Measurements from ENCODE around the gene AMPD3.
A peak's percentile ranks its signal among the peaks of the same experiment; 100 is the strongest.
"Not testable (repeated sequence)": the region's sequence is repeated elsewhere in the genome, so short reads cannot be mapped to it uniquely, and the experiment has no call there.

AMPD3 gene

GRCh38 chr11:10454878-10455631 lies at the start of gene AMPD3:
AMPD3 (plus strand) TSS chr11:10455264; CDS start chr11:10461520, 6,256 bp downstream.
- peak; percentile 91 for DNase-seq (ENCODE audit: low read depth)

GRCh38 chr11:10405865-10406592 lies 49.0 kb upstream of the AMPD3 start:
- peak; percentile 81 for DNase-seq (ENCODE audit: low read depth)

DNA sequence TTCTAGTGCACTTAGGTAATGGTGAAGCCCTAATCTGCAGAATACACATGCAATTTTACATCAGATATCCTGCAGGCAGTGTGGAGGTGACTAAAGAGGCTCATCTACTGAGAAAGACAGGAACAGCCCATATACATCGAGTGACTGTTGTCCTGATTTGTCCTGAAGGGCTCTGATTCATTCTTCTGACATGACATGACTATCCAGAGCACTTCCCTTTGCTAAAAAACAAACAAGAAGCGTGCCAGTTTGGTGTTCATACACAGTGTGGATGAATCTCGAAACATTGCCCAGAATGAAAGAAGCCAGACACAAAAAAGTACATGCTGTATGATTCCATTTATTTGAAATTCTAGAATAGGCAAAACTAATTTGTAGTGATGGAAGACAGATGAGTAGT lies 48.0 kb upstream of the AMPD3 start:
- DNase-seq (ENCODE audit: low read depth): peak; percentile 27

DNA sequence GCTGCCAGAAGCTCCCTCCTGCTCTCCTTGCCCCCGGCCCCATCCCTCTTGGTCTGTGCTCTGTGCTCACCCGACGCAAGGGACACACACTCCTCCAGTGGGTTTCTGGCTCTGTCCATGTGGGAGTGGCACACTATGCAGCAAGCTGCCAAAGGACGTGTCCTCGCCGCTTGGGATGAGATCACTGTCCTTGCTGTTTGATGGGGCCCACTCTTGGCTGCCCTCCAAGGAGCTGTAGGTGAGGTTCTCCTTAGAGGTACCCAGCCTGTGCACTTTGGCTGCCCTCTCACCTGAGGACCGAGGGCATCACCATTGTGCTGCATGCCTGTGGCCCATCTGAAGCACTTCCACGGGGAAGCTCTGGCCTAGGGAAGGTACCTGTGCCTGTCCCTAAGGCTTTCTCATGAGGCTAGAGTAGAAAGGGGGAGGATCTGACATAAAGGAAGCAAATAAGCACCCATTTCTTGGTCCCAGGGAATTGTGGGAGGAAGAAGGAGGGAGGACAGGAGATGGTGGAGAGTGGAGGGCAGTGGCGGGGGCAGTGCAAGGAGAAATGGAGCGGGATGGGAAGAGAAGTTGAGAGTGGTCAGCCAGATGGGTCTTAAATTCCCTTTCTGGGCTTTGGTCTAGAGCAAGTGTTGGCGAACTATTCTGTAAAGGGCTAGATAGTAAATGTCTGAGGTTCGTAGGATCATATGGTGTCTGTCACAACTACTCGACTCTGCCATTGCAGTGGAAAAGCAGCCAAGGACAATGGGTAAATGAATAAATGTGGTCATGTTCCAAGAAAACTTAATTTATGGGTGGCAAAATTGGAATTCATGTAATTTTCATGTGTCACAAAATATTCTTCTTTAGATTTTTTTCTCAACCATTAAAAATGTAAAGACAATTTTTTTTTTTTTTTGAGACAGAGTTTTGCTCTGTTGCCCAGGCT lies 47.0 kb upstream of the AMPD3 start:
- DNase-seq (ENCODE audit: low read depth): no peak

DNA sequence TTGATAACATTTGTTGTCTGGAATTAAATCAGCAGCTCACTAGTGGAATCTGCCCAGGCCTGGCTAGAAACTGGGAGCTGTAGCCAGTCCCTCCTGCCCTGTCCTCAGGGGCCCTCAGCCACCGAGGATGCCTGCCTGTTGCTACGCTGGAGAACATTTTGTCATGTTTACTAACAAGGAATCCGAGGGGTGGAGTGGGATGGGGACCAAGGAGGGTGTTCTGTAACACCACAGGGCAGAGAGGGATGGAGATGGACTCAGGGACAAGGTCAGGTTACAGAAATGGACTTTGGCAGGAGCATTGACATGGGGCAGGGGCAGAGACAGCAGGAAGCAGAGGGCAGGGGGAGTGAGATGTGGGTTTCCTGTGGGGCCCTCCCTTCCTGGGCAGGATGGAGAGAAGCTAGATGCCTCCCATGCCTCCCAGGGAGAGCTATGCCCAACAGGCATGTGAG lies 45.8 kb upstream of the AMPD3 start:
- DNase-seq (ENCODE audit: low read depth): no peak

GRCh38 chr11:10410106-10410843 lies 44.8 kb upstream of the AMPD3 start:
- DNase-seq (ENCODE audit: low read depth): no peak

- no peak for DNase-seq (ENCODE audit: low read depth)
Observed at GRCh38 chr11:10410844-10411200, 44.2 kb upstream of the AMPD3 start.

DNA sequence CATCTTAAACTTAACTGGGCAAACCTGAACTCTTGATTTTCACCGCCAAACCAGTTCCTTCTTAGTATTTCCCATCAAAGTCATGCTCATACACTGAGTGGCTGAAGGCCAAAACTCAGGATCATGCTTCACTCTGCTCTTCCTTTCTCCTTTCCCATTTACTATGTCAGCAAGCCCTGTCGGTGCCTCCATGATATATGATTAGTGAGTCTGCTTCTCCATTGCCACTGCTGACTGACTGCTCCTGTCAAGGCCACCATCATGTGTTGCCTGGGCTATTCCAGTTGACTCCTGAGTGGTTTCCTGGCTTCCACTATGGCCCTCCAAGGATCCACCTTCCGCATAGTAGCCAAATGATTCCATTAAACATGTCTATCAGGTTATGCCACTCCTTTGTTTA lies 42.8 kb upstream of the AMPD3 start:
- no peak for DNase-seq (ENCODE audit: low read depth)

DNA sequence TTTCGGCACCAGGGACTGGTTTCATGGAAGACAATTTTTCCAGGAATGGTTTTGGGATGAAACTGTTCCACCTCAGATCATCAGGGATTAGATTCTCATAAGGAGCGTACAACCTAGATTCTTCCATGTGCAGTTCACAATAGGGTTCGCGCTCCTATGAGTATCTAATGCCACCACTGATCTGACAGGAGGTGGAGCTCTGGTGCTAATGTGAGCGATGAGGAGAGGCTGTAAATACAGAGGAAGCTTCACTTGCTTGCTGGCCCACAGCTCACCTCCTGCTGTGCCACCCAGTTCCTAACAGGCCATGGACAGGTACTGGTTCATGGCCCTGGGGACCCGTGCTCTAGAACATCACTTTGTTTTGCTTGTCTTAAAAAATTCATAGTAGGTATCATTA lies 41.8 kb upstream of the AMPD3 start:
- no peak for DNase-seq (ENCODE audit: low read depth)

DNA sequence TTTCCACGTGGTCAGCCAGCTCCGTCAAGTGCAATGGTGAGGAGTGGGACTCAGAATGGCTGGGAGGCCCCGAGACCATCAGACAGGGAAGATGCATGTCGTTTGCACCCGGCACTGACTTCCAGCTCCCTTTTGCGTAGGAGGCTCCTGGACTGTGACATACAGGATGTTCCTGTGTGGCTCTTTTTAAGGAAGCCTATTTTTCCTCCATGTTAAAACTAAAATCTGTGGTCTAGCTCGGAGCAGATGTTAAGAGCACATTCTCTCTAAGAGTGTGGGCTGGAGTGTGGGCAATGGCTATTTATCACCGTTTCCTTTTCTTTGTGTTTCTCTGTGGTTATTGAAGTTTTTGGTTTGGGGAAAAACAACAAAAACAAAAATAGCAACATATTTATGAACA lies 40.9 kb upstream of the AMPD3 start:
- DNase-seq (ENCODE audit: low read depth): no peak

- no peak for DNase-seq (ENCODE audit: low read depth)
Observed at GRCh38 chr11:10414659-10415058, 40.4 kb upstream of the AMPD3 start.

- DNase-seq (ENCODE audit: low read depth): no peak
Observed at GRCh38 chr11:10415817-10416392, 39.2 kb upstream of the AMPD3 start.

DNA sequence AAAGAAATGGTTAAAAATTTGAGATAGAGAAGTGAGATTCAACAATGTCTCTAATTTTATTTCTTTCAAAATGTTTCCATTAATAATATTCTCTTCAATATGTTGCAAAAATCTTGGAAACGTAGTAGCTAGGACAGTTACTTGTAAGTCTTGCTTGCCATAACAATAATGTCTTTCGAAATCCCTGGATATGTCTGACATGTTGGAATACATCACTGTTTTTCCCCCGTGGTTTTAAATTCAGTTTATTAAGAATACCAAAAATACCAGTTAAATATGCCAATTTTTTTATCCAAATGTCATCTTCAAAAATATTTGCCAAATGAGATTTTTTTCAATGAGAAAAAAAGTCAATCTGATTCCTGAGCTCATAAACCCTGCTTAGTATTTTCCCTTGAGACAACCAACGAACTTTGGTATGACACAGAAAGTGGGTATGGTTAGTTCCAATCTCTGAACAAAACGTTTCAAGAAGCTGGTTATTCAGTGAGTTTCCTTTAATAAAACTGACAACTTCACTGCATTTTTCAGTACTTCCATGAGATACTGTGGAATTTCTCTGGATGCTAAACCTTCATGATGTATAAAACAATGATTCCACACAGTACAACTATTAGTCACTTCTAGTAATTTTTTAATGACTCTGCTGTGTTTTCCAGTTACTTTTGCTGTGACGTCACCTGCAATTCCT lies 36.7 kb upstream of the AMPD3 start:
- no peak for DNase-seq (ENCODE audit: low read depth)

DNA sequence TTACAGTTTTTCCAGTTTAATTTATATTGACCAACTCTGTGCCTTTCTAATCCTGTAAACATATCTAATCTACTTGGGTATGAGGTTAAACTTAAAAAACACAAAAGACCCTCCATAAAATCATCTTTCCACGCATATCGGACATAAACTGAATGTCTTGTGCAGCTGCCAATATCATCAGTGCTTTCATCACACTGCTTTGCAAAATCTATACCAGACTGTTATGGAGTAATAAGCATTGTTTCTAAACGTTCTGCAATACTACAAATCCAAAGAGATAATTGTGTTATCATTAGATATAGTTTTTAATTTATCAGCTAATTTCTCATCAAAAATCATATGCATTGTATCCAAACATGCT lies 36.1 kb upstream of the AMPD3 start:
- DNase-seq (ENCODE audit: low read depth): no peak

GRCh38 chr11:10426475-10426874 lies 28.6 kb upstream of the AMPD3 start:
- DNase-seq (ENCODE audit: low read depth): no peak

GRCh38 chr11:10428453-10428852 lies 26.6 kb upstream of the AMPD3 start:
- DNase-seq (ENCODE audit: low read depth): no peak

- no peak for DNase-seq (ENCODE audit: low read depth)
Observed at GRCh38 chr11:10429526-10429925, 25.5 kb upstream of the AMPD3 start.

DNA sequence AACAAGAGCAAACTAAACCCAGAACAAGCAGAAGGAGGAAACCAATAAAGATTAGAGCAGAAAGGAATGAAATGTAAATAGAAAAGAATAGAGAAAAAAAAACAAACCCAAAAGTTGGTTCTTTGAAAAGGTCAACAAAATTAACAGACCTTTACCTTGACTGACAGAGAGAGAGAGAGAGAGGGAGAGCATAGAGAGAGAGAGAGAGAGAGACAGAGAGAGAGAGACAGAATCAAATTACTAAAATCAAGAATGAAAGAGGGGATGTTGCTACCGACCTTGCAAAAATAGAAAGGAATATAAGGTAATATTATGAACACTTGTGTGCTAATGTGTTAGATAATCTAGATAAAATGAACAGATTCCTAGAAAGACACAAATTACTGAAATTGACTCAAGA lies 22.6 kb upstream of the AMPD3 start:
- no peak for DNase-seq (ENCODE audit: low read depth)

DNA sequence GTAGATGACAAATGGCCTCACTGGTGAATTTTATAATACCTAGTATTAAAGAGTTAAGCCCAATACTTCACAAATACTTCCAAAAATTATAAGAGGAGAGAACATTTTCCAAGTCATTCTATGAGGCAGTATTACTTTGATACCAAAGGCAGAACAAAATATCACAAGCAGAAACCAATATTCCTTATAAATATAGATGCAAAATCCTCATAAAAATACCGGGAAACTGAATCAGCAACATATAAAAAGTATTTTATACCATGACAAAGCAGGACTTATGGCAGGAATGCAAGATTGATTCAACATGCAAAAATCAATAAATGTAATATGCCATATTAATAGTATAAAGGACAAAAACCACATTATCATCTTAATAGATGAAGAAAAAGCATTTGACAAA lies 22.1 kb upstream of the AMPD3 start:
- no peak for DNase-seq (ENCODE audit: low read depth)

GRCh38 chr11:10436224-10436623 lies 18.8 kb upstream of the AMPD3 start:
- DNase-seq (ENCODE audit: low read depth): no peak

- DNase-seq (ENCODE audit: low read depth): not testable (repeated sequence)
Observed at GRCh38 chr11:10436683-10437082, 18.4 kb upstream of the AMPD3 start.

All from non-pigmented ciliary epithelial cell (primary cell).